Esophagus (tissue), 2 donors: ENCODE data around the gene DOCK4. TPM values are rescaled to one million over a fixed set of nuclear protein-coding genes. Genes with fewer than 3 reads are reported as not detected.

Source experiments
- H3K27ac ChIP-seq, 2 donors: one replicate each; pipeline ENCODE4 v1.5.1; 2013; ENCODE audit warnings: low read depth in 2 of 2, mild to moderate bottlenecking in 2 of 2, inconsistent platforms in 1 of 2, low read length in 1 of 2, moderate library complexity in 1 of 2
- H3K27me3 ChIP-seq, 2 donors: one replicate each; pipeline ENCODE4 v1.6.1; 2013; ENCODE audit warnings: low read length in 2 of 2, control low read depth in 1 of 2, mild to moderate bottlenecking in 1 of 2; ENCODE audit not compliant: insufficient read depth in 2 of 2, control insufficient read depth in 1 of 2
- H3K36me3 ChIP-seq, 2 donors: one replicate each; pipeline ENCODE4 v1.6.1; 2013; ENCODE audit warnings: low read length in 1 of 2; ENCODE audit not compliant: control insufficient read depth in 2 of 2, insufficient read depth in 2 of 2
- H3K4me1 ChIP-seq, 2 donors: one replicate each; pipeline ENCODE4 v1.6.1; 2013; ENCODE audit warnings: low read length in 1 of 2; ENCODE audit not compliant: control insufficient read depth in 2 of 2, insufficient read depth in 2 of 2
- H3K4me3 ChIP-seq, 2 donors: one replicate each; pipeline ENCODE4 v1.5.1; 2013; ENCODE audit warnings: low read length in 2 of 2, mild to moderate bottlenecking in 2 of 2, low read depth in 1 of 2, moderate library complexity in 1 of 2
- H3K9me3 ChIP-seq, 2 donors: one replicate each; pipeline ENCODE4 v1.6.1; 2013; ENCODE audit warnings: mild to moderate bottlenecking in 2 of 2, low read depth in 1 of 2, low read length in 1 of 2, moderate library complexity in 1 of 2; ENCODE audit not compliant: control insufficient read depth in 2 of 2, insufficient read depth in 1 of 2
- WGBS, 2 donors: extraction: QIAGEN DNeasy Blood & Tissue Kit; methylation state at CpG; one replicate each; pipeline ENCODE4 v1.1.7; 2013; 5-methylcytosine and 5-hydroxymethylcytosine counted together
- polyA plus RNA-seq, 2 donors: library from polyadenylated mRNA; stranded (reverse); fragments of 200-250 nt; gene quantifications; one replicate each; pipeline ENCODE4 v1.2.3, GENCODE V29; 2013
- donor health status: healthy with polysubstance abuse.
- donor health status: Bipolar disorder and iron deficiency.

DOCK4 gene
- polyA plus RNA-seq, 2 donors = 1.8 to 2.9 TPM

DNA sequence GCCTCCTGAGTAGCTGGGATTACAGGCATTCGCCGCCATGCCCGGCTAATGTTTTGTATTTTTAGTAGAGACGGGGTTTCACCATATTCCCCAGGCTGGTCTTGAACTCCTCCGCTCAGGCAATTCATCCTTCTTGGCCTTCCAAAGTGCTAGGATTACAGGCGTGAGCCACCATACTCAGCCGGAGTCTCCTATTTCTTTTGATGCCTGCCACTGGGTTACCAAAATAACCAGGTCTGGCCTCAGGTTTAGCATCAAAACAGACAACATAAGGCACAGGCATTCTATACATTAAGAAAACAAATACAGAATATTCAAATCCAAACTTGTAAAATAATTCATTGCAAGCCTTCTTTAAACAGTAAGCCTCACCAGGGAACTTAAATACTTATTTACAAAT lies 354.1 kb downstream of the DOCK4 start:
- Histone ChIP-seq H3K27ac (no peak overlapping the region), H3K27me3 (no peaks in the 10 kb centered on the region), H3K9me3 (peaks cover 0 to 3% of the 10 kb centered on the region in 2 donors), H3K36me3 (no peaks in the 10 kb centered on the region), H3K4me3 (no peak overlapping the region), H3K4me1 (peaks cover 0 to 2% of the 10 kb centered on the region in 2 donors)
- WGBS, 2 donors = 91 to 94% methylated on average over 7 of the region's 7 CpGs

DNA sequence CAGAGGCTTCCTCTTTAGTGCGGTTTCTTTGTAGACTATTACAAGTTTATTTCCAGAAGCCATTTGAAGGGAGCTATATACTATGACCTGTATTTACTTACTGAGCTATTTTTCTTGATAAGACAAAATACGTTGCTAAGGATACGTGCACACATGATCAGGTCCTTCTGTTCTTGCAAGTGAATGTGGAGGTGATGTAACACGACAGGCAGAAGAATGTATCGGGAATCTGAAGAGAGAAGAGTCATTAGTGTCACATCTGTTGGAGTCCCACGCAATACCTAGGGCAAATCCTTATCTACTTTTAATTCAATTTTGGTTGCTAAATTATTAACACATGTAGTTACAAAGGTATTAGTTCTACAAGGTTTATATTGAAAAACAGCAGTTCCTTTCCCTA lies 359.3 kb downstream of the DOCK4 start:
- WGBS, 2 donors = 73 to 92% methylated on average over 6 of the region's 6 CpGs
- peaks cover 0 to 3% of the 10 kb centered on the region in 2 donors for H3K9me3 ChIP-seq
- no peak overlapping the region for H3K27ac ChIP-seq
- H3K27me3 ChIP-seq = no peaks in the 10 kb centered on the region
- no peaks in the 10 kb centered on the region for H3K4me1 ChIP-seq
- peaks cover 0 to 4% of the 10 kb centered on the region in 2 donors for H3K36me3 ChIP-seq
- H3K4me3 ChIP-seq = no peak overlapping the region

DNA sequence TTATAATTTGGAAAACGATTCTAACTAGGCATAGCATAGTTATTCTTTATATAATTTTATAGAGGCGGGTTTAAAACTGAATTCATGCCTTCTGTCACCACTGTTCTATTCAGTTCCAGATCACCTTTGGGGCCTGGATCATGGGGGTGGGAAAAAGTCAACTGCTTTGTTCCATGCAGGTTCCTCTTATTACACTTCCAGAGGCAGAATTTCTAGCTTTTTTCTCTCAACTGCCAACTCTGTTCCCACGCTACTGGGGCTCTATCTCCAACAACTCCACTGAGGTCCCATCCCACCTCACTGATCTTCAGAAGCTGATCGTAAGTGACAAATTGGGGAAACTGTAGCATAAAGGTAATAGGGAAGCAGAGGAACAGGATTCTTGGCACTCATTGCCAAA lies 360.3 kb downstream of the DOCK4 start:
- no peaks in the 10 kb centered on the region for H3K27me3 ChIP-seq
- peaks cover 0 to 3% of the 10 kb centered on the region in 2 donors for H3K9me3 ChIP-seq
- H3K27ac ChIP-seq = no peak overlapping the region
- H3K4me1 ChIP-seq = no peaks in the 10 kb centered on the region
- WGBS, 2 donors = 91 to 94% methylated on average over 4 of the region's 4 CpGs
- H3K36me3 ChIP-seq = peaks cover 0 to 4% of the 10 kb centered on the region in 2 donors
- H3K4me3 ChIP-seq = no peak overlapping the region

DNA sequence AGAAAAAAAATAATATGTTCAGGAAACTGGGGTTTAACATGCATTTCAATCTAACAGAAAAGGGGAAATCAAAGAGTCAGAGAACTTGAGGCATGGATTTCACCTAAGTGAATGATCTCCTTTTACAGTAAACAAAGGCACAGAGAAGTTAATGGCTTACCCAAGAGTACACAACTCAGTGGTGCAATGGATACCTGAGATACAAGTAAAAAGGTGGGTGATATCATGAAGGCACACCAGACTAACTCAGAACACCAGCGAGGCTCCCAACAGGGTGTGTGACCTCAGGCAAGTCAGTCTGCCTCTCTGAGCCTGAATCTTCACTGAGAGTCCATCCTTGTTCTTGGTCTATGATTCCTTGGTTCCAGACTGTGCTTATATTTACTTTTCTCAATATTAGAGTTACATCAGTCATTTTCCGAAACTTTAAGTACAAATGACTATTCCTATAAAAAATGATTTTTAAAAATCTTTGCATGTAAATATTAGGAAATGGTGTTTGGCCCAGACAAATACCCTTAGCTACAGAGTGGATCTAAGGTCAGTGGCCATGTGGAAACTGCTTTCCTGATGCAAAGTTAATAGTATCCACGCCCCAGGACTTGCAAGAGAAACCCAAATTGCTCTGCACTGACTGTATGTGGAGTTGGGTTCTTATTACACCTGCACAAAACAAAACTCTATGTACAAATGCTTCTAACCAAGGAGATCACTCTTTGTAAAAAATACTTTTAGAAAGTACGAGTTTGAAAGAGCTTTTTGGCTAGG lies 361.1 kb downstream of the DOCK4 start:
- Histone ChIP-seq H3K27ac (no peak overlapping the region), H3K9me3 (peaks cover 0 to under 1% of the 10 kb centered on the region in 2 donors), H3K36me3 (peaks cover 0 to 4% of the 10 kb centered on the region in 2 donors), H3K27me3 (no peaks in the 10 kb centered on the region), H3K4me1 (no peaks in the 10 kb centered on the region), H3K4me3 (no peak overlapping the region)
- WGBS, 2 donors = 77 to 82% methylated on average over 4 of the region's 4 CpGs

DNA sequence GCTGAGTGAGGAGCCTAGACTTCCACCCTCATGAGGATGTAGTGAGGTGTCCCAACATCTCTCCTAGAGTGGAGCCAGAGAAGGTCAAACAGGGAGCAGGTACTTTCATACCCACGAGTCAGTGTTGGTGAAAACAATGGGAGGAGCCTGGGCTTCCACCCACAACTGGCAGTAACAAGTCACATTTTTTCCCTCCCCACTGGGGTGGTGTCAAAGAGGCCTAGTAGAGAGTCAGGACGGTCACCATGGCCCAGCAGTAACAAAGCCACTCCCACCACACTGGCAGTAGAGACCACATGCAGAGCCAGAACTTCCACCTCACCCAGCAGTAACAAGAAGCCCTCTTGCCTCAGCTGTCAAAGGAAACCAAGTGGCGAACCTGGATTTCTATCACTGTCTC lies 363.7 kb downstream of the DOCK4 start:
- Histone ChIP-seq H3K4me3 (no peak overlapping the region), H3K27ac (no peak overlapping the region), H3K9me3 (no peaks in the 10 kb centered on the region), H3K4me1 (no peaks in the 10 kb centered on the region), H3K36me3 (peaks cover 0 to 4% of the 10 kb centered on the region in 2 donors), H3K27me3 (no peaks in the 10 kb centered on the region)
- WGBS, 2 donors = 67 to 69% methylated on average over 3 of the region's 3 CpGs

DNA sequence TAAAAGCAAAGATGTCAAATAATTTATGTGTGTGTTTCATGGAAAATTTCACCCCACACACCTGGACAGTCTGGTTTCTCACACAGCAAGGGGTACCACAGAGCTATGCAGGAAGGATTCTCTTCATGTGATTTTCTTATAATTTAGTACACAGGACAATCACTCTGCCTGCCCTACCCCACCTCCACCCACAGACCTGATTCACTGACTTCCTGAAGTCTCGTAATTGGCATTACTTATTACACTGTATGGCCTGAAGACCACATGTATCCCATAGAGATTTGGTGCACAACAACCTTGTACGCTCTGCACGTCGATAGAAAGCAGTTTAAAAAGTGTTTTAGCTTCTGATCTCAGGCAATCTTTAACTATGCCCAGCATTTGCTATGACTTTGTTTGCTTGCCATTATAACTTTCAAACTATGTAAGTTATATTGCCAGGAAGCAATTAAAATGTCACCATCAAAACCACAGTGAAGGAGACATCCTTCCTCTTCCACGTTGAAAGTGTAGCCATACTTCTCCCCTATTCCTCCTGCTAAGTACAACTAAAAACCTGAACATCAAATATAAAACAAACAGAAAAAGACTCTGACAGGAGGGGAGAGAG lies 364.5 kb downstream of the DOCK4 start:
- H3K36me3 ChIP-seq = peaks cover 0 to 4% of the 10 kb centered on the region in 2 donors
- no peaks in the 10 kb centered on the region for H3K4me1 ChIP-seq
- H3K27ac ChIP-seq = no peak overlapping the region
- H3K27me3 ChIP-seq = no peaks in the 10 kb centered on the region
- H3K9me3 ChIP-seq = no peaks in the 10 kb centered on the region
- no peak overlapping the region for H3K4me3 ChIP-seq
- WGBS, 2 donors = 71 to 77% methylated on average over 5 of the region's 5 CpGs

DNA sequence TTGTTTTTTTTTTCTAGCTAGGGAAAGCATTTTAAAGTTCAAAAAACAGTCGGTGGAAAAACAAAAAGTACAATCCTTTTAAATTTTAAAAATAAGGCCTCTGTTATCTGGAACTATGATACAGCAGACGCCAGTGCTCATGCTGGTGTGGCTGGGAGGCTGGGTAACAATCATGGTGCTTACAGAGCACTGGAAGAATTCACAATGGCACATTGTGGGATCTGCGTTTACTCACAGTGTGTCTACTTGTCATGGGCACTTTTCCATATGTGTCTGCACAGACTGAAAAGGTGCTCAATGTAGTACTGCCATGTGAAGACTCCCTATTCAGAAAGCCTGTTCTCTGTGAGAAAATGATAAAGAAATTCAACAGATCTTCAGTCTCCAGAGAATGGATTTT lies 365.7 kb downstream of the DOCK4 start:
- peaks cover 0 to 4% of the 10 kb centered on the region in 2 donors for H3K36me3 ChIP-seq
- H3K27me3 ChIP-seq = no peaks in the 10 kb centered on the region
- H3K4me1 ChIP-seq = no peaks in the 10 kb centered on the region
- 85 to 87% methylated on average over 3 of the region's 3 CpGs for WGBS, 2 donors
- H3K27ac ChIP-seq = no peak overlapping the region
- H3K9me3 ChIP-seq = no peaks in the 10 kb centered on the region
- no peak overlapping the region for H3K4me3 ChIP-seq

DNA sequence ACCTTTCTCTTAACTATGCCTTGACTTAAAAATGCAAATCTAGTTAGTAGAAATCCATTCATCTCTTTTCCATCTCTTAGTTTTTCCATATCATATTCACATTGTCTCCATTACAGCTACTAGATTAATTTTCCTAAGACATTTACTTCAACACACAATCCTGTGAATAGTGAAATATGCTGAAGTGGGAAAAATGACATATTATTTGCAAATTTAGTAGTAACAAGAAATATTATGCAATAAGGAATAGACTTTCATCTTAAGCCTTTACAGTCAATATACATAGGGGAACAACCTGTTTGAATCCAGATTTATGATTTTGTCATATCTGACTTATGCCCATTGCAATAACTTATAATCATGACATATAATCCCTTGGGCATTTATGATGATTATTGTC lies 366.9 kb downstream of the DOCK4 start:
- no peaks in the 10 kb centered on the region for H3K4me1 ChIP-seq
- H3K27ac ChIP-seq = no peak overlapping the region
- no peaks in the 10 kb centered on the region for H3K9me3 ChIP-seq
- peaks cover 0 to 4% of the 10 kb centered on the region in 2 donors for H3K36me3 ChIP-seq
- H3K4me3 ChIP-seq = no peak overlapping the region
- H3K27me3 ChIP-seq = no peaks in the 10 kb centered on the region

DNA sequence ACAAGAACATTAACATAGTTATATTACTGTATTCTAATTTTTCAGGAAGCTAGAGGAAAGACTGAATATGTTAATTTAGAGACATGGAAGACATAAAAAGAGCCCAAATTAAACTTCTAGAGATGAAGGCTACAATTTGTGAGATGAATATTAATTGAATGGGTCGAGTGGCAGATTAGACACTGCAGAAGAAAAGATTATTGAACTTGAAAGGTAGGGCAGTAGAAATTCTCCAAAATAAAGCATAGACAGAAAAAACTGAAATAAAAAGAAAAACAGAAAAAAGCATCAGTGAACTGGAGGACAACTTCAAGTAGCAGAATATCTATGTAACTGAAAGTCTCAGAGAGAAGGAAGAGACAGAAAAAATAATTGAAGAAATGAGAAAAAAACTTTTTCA lies 369.6 kb downstream of the DOCK4 start:
- Histone ChIP-seq H3K9me3 (no peaks in the 10 kb centered on the region), H3K36me3 (no peaks in the 10 kb centered on the region), H3K27me3 (no peaks in the 10 kb centered on the region), H3K4me3 (no peak overlapping the region), H3K27ac (no peak overlapping the region), H3K4me1 (no peaks in the 10 kb centered on the region)
- WGBS, 2 donors = 77 to 90% methylated on average over 1 of the region's 1 CpG

DNA sequence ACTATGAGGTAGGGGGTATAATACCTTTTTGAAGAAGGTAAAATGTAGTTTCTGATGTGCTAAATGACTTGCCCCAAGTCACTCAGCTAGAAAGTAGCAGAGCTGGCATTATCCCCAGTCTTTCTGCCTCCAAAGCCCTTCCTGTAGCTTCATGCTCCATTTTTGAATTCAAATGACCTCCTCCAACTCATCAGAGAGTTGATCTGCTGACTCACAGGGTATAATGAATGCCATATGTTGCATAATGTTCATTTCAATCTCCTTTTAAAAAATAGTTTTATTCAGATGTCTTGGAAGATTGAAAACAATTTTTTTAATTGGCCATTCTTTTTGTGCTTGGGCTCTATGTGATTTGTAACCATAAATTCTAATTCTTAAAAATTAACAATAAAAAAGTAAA lies 371.1 kb downstream of the DOCK4 start:
- no peaks in the 10 kb centered on the region for H3K27me3 ChIP-seq
- H3K4me3 ChIP-seq = no peak overlapping the region
- H3K9me3 ChIP-seq = no peaks in the 10 kb centered on the region
- H3K36me3 ChIP-seq = no peaks in the 10 kb centered on the region
- peak overlapping the region in 1 of 2 donors; percentile 23 for H3K27ac ChIP-seq
- no peaks in the 10 kb centered on the region for H3K4me1 ChIP-seq
